HL-60/S4 treated with retinoic acid at 250 ng/mL for 4 days and 3 days (cell line): ENCODE measurements around the gene SPDYE2B.
"Not testable (repeated sequence)": the region's sequence is repeated elsewhere in the genome, so short reads cannot be mapped to it uniquely, and the experiment has no call there.

Source experiments
- in situ Hi-C: fragments of 300-500 bp; cut with MboI; formaldehyde crosslinking; loops from 2 replicates; pipeline ENCODE4 v1.7.0; 2022; ENCODE audit warnings: low sequenced_read_pairs

The SPDYE2B gene

DNA sequence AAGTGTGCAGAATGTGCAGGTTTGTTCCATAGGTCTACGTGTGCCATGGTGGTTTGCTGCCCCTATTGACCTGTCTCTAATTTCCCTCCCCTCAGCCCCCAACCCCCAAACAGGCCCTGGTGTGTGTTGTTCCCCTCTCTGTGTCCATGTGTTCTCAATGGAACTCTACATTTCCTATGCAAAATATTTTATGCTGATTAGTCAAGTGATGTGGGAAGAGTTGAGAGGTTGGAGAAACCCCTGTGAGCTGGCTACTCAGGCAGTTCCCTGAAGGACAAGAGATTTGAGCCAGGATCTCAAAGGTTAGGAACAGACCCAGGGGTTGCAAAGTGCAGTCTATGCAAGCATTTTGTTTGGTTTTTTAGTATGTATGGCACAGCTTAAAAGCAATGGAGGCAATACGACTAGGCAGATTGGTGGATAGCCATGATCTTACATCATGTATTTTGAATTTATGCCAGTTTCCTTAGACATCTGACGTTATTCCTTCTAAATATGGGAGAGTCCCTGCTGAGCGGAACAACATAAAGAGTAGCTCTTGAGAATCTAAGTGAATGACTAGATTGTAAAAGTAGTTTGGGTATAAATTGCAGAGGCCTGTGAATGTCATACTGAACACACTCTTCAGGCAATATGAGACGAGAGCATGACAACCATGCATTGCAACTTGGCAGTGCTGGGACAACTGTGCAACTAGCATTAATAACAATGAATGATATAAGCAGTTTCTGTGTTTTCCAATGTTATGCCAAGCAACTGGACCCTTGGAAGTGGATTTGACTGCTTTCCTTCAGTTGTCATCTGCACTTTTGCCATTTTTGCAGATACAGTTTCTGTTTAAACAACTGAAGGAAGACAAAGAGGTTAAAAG is 47.8 kb downstream of the SPDYE2B start:
- in situ Hi-C loops = not testable (repeated sequence)

DNA sequence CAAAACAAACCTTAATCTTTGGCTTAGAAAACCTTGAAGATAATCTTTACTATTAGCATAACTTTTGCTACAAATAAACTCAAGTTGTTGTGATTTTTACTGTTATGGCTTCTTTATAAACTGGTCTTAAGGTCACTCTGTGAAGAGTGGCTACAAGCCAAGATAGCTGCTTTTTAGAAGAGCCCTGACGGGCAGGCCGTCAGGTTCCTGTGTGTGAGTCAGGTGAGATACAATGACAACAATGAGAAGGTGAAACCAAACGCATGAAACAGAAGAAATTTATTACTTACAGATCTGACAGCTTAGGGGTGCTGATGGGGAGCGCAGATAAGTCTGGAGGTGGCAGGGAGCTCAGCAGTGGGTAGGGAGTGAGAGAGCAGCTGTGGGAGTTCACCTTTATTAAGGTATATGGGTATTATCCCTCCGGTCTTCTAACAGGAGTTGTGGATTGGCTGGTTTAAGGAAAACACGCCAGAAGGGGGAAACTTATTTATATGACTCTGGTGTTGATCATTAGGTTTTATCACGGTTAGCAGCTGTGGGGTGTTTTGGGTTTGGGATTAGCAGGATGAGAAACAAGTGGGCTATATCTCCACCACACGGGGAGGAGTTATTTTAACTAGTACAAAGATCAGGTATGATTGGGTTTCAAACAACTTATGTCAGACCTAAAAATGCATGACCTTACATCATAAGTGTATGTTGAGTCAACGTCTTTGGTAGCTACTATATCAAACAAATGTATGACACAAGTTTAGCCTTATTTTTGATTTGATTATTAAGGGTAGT is 49.0 kb downstream of the SPDYE2B start:
- in situ Hi-C loops = not testable (repeated sequence)
